IMR-90 (cell line): ENCODE measurements around the gene S100A2. TPM values are rescaled to one million over a fixed set of nuclear protein-coding genes. Genes with fewer than 3 reads are reported as not detected.

Source experiments
- ATAC-seq: fragments of 200-7000 bp; cut with Tn5 transposase; 2 replicates; pipeline ENCODE4 v1.9.1; 2020; ENCODE audit warnings: low read depth, mild to moderate bottlenecking, moderate library complexity
- BruUV-seq: library from RNA; stranded (reverse); fragments of 400-500 nt; replicated peaks from 2 replicates; lab custom pipeline; 2021; lab: Mats Ljungman, UMichigan
- CTCF ChIA-PET: fragments of 300-600 bp; formaldehyde crosslinking; extraction: SDS; loops from one replicate; lab custom pipeline; 2021; ENCODE audit warnings: antibody characterized with exemption; lab: Yijun Ruan, JAX
- POLR2A ChIA-PET: fragments of 300-600 bp; sonication (Branson Sonifier 250); formaldehyde crosslinking; loops from one replicate; lab custom pipeline; 2022; ENCODE audit warnings: antibody characterized with exemption; ENCODE audit not compliant: unreplicated experiment; lab: Charles Lee
- DNase-seq: peaks from one replicate; pipeline ENCODE4 v3.0.0; 2013
- H2AFZ ChIP-seq: replicated peaks from 2 replicates; pipeline ENCODE3; 2013; ENCODE audit warnings: low read length, mild to moderate bottlenecking; ENCODE audit not compliant: poor library complexity
- H2AK5ac ChIP-seq: 2 replicates; pipeline ENCODE4 v1.6.1; 2013; ENCODE audit warnings: low read depth, low read length, inconsistent platforms
- H2AK9ac ChIP-seq: replicated peaks from 2 replicates; pipeline ENCODE3; 2013; ENCODE audit warnings: mild to moderate bottlenecking, low read depth, low read length, moderate library complexity; ENCODE audit not compliant: poor library complexity
- H2BK120ac ChIP-seq: 2 replicates; pipeline ENCODE4 v1.6.1; 2013; ENCODE audit warnings: low read depth, low read length, inconsistent platforms
- H2BK15ac ChIP-seq: 3 replicates; pipeline ENCODE4 v1.6.1; 2013; ENCODE audit warnings: low read depth, low read length, inconsistent platforms
- H2BK20ac ChIP-seq: 2 replicates; pipeline ENCODE4 v1.6.1; 2013; ENCODE audit warnings: low read depth, mild to moderate bottlenecking, inconsistent platforms, low read length, moderate library complexity
- H2BK5ac ChIP-seq: 2 replicates; pipeline ENCODE4 v1.6.1; 2013; ENCODE audit warnings: mild to moderate bottlenecking, low read depth, low read length, inconsistent platforms; ENCODE audit not compliant: poor library complexity, severe bottlenecking
- H3K14ac ChIP-seq: replicated peaks from 2 replicates; pipeline ENCODE4 v1.6.1; 2013; ENCODE audit warnings: low read depth, low read length, inconsistent platforms
- H3K18ac ChIP-seq: 2 replicates; pipeline ENCODE4 v1.6.1; 2013; ENCODE audit warnings: low read depth, low read length, control low read depth
- H3K23ac ChIP-seq: 2 replicates; pipeline ENCODE4 v1.6.1; 2013; ENCODE audit warnings: low read depth, low read length, inconsistent platforms
- H3K27ac ChIP-seq: 2 replicates; pipeline ENCODE4 v1.5.1; 2013; ENCODE audit warnings: mild to moderate bottlenecking, control low read depth, low read length; ENCODE audit not compliant: insufficient read depth
- H3K27me3 ChIP-seq: 2 replicates; pipeline ENCODE4 v1.6.1; 2013; ENCODE audit warnings: low read length; ENCODE audit not compliant: control insufficient read depth, insufficient read depth
- H3K36me3 ChIP-seq: 2 replicates; pipeline ENCODE4 v1.6.1; 2013; ENCODE audit warnings: low read length, mixed read lengths; ENCODE audit not compliant: control insufficient read depth, insufficient read depth
- H3K4ac ChIP-seq: 2 replicates; pipeline ENCODE4 v1.6.1; 2013; ENCODE audit warnings: low read depth, low read length, inconsistent platforms
- H3K4me1 ChIP-seq: 2 replicates; pipeline ENCODE4 v1.6.1; 2013; ENCODE audit warnings: low read length, mixed read lengths; ENCODE audit not compliant: control insufficient read depth, insufficient read depth
- H3K4me2 ChIP-seq: 2 replicates; pipeline ENCODE4 v1.6.1; 2013; ENCODE audit warnings: low read depth, mild to moderate bottlenecking, control low read depth, low read length, moderate library complexity
- H3K4me3 ChIP-seq: 2 replicates; pipeline ENCODE4 v1.5.1; 2013; ENCODE audit warnings: low read depth, mild to moderate bottlenecking, control low read depth, low read length, moderate library complexity; ENCODE audit not compliant: insufficient read depth
- H3K56ac ChIP-seq: 2 replicates; pipeline ENCODE4 v1.6.1; 2013; ENCODE audit warnings: low read length, inconsistent platforms; ENCODE audit not compliant: insufficient read depth; ENCODE audit errors: extremely low read depth
- H3K79me1 ChIP-seq, 2 experiments: 2 replicates each; pipeline ENCODE4 v1.6.1; 2013; ENCODE audit warnings: low read length in 2 of 2, inconsistent platforms in 1 of 2, low read depth in 1 of 2
- H3K9ac ChIP-seq: 2 replicates; pipeline ENCODE4 v1.6.1; 2013; ENCODE audit warnings: low read depth, low read length, control low read depth
- H3K9me1 ChIP-seq: 2 replicates; pipeline ENCODE4 v1.6.1; 2013; ENCODE audit warnings: low read length, inconsistent platforms; ENCODE audit not compliant: insufficient read depth
- H3K9me3 ChIP-seq: 2 replicates; pipeline ENCODE4 v1.6.1; 2013; ENCODE audit warnings: low read length; ENCODE audit not compliant: control insufficient read depth, insufficient read depth
- H4K20me1 ChIP-seq: 2 replicates; pipeline ENCODE4 v1.6.1; 2013; ENCODE audit warnings: low read length, inconsistent platforms; ENCODE audit not compliant: insufficient read depth
- H4K5ac ChIP-seq: 2 replicates; pipeline ENCODE4 v1.6.1; 2013; ENCODE audit warnings: mild to moderate bottlenecking, low read depth, low read length, control low read depth
- H4K8ac ChIP-seq, 2 experiments: 2 replicates each; pipeline ENCODE4 v1.6.1; 2013; ENCODE audit warnings: low read depth in 2 of 2, low read length in 2 of 2, control low read depth in 1 of 2, inconsistent platforms in 1 of 2
- H4K91ac ChIP-seq: 2 replicates; pipeline ENCODE4 v1.6.1; 2013; ENCODE audit warnings: low read depth, low read length, inconsistent platforms; ENCODE audit not compliant: insufficient read depth
- CEBPB ChIP-seq: IDR thresholded peaks from 2 replicates; pipeline ENCODE4 v1.6.1; 2012; ENCODE audit warnings: low read depth, low read length, improper control_type of control experiment
- CHD1 ChIP-seq: IDR thresholded peaks from 2 replicates; pipeline ENCODE4 v1.6.1; 2012; ENCODE audit warnings: low read depth, low read length, improper control_type of control experiment
- FOS ChIP-seq: fragments of 150-350 bp; IDR thresholded peaks from 2 replicates; pipeline ENCODE4 v1.6.1; 2016; ENCODE audit warnings: low read depth, low read length
- MAFK ChIP-seq: IDR thresholded peaks from 2 replicates; pipeline ENCODE4 v1.6.1; 2012; ENCODE audit warnings: low read depth, low read length, improper control_type of control experiment
- MAZ ChIP-seq: IDR thresholded peaks from 2 replicates; pipeline ENCODE4 v1.6.1; 2012; ENCODE audit warnings: low read depth, mild to moderate bottlenecking, low read length, improper control_type of control experiment, moderate library complexity, borderline replicate concordance
- MXI1 ChIP-seq: IDR thresholded peaks from 2 replicates; pipeline ENCODE4 v1.6.1; 2012; ENCODE audit warnings: low read depth, mild to moderate bottlenecking, low read length, moderate library complexity, borderline replicate concordance
- POLR2A ChIP-seq: IDR thresholded peaks from 2 replicates; pipeline ENCODE4 v1.6.1; 2012; ENCODE audit warnings: mild to moderate bottlenecking, low read depth, low read length
- RAD21 ChIP-seq: IDR thresholded peaks from 2 replicates; pipeline ENCODE4 v1.6.1; 2012; ENCODE audit warnings: low read length, improper control_type of control experiment
- RCOR1 ChIP-seq: IDR thresholded peaks from 2 replicates; pipeline ENCODE4 v1.6.1; 2012; ENCODE audit warnings: mild to moderate bottlenecking, low read length, improper control_type of control experiment; ENCODE audit not compliant: insufficient replicate concordance
- RFX5 ChIP-seq: IDR thresholded peaks from 2 replicates; pipeline ENCODE4 v1.8.0; 2012; ENCODE audit warnings: low read depth, mild to moderate bottlenecking, low read length, moderate library complexity
- USF2 ChIP-seq: fragments of 150-350 bp; IDR thresholded peaks from 2 replicates; pipeline ENCODE4 v1.6.1; 2017; ENCODE audit warnings: mild to moderate bottlenecking, antibody characterized with exemption, low read length, low read depth
- WGBS, 2 experiments: methylation state at CpG; one replicate each; pipeline versions ENCODE4 v1.1.5 to v1.1.7; 2013; ENCODE audit warnings: missing lambda C conversion rate in 2 of 2; ENCODE audit not compliant: insufficient read length in 1 of 2; ENCODE audit errors: extremely low coverage in 2 of 2; 5-methylcytosine and 5-hydroxymethylcytosine counted together
- dilution Hi-C: fragments of 300-500 bp; cut with HindIII; formaldehyde crosslinking; loops from one replicate; pipeline ENCODE4 v1.14.3; 2018; ENCODE audit warnings: low sequenced_read_pairs; ENCODE audit not compliant: unreplicated experiment
- in situ Hi-C: fragments of 300-500 bp; cut with MboI; formaldehyde crosslinking; loops from 3 replicates; pipeline ENCODE4 v1.14.3; 2019; ENCODE audit warnings: low sequenced_read_pairs, inconsistent platforms, mixed read lengths
- intact Hi-C: fragments of 100-400 bp; cut with micrococcal nuclease; formaldehyde crosslinking; loops from 2 replicates; pipeline ENCODE4 v1.10.0; 2022
- polyA plus RNA-seq, 3 experiments: library from polyadenylated mRNA; depleted of rRNA; stranded (reverse); fragments of >200 nt; gene quantifications; 2 replicates each; pipeline ENCODE4 v1.2.3, GENCODE V29; 2012; ENCODE audit warnings: low replicate concordance in 1 of 3
- total RNA-seq: library from RNA; depleted of rRNA; stranded (reverse); fragments of >200 nt; gene quantifications from 2 replicates; pipeline ENCODE4 v1.2.3, GENCODE V29; 2012
- TF ChIP-seq, protein P1 (sequence below): fragments of 150-350 bp; IDR thresholded peaks from 2 replicates; pipeline ENCODE4 v1.6.1; 2016; ENCODE audit warnings: low read depth, mild to moderate bottlenecking, low read length, moderate library complexity, borderline replicate concordance
- TF ChIP-seq, protein P2 (sequence below): conservative IDR thresholded peaks from 2 replicates; pipeline ENCODE4 v1.5.1; 2012; ENCODE audit warnings: mild to moderate bottlenecking, low read depth, low read length, improper control_type of control experiment

Gene S100A2
- total and polyA plus RNA-seq, 2 of the 4 experiments (the other 2 are of a cell fraction): 3.6 to 7.9 TPM

DNA sequence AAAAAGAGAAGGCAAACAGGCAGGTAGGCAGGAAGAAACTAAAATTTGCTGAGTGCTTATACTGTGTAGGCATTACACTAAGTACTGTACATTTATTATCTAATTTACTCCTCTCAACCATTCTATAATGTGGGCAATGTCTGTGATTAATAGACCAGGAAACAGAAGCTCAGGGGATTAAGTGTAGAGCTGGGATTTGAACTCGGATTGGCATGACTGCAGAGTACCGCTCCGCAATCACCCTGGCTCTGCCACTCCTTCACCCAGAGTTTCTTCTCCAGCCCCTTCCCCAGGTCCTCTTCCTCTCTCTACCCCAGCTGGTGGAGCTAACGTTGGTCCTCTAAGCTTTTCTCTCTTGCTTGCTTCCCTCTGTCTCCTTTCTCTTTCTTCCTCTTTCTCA, 11.5 kb upstream of the S100A2 start:
- H3K4me3 ChIP-seq: no peak overlapping the region
- H3K79me1 ChIP-seq: no peaks in the 10 kb centered on the region
- no peaks in the 10 kb centered on the region for H3K27me3 ChIP-seq
- H2AK9ac ChIP-seq: no peak overlapping the region
- ATAC-seq (no peak), DNase-seq (no peak)
- no peak overlapping the region for H4K5ac ChIP-seq
- intact Hi-C loops: no loop called here
- 0 out of 2 replicates have a peak overlapping the region, but pooled peaks have one; percentile 27 for H3K4ac ChIP-seq
- H3K9me3 ChIP-seq: no peaks in the 10 kb centered on the region
- H3K9me1 ChIP-seq: peaks cover 8% of the 10 kb centered on the region
- BruUV-seq: no TSS peak
- H3K27ac ChIP-seq: no peak overlapping the region
- POLR2A ChIA-PET: interaction anchor here (0.9 to 1.5 kb wide), 3 partner anchors 32 to 57 kb away, joined by 3 to 5 read pairs (median 5); partner anchors contain the start of gene CHTOP
- H3K18ac ChIP-seq: no peak overlapping the region
- in situ Hi-C loops: no loop called here
- H4K20me1 ChIP-seq: no peaks in the 10 kb centered on the region
- no peak overlapping the region for H3K9ac ChIP-seq
- no peak overlapping the region for H2BK5ac ChIP-seq
- H4K8ac ChIP-seq: no peak overlapping the region; a peak in 1 of 4 replicates
- CTCF ChIA-PET: interaction anchor here (0.8 kb wide), 1 partner anchor 12 kb away, joined by 3 read pairs; no protein-coding TSS in a partner anchor
- H3K56ac ChIP-seq: no peak overlapping the region
- peaks cover 15% of the 10 kb centered on the region for H3K4me1 ChIP-seq
- TF ChIP-seq USF2 (no peak), POLR2A (no peak), MXI1 (no peak), MAZ (no peak), RAD21 (no peak), RCOR1 (no peak), CEBPB (no peak), CHD1 (no peak), MAFK (no peak), RFX5 (no peak), FOS (no peak)
- TF ChIP-seq, protein P1, sequence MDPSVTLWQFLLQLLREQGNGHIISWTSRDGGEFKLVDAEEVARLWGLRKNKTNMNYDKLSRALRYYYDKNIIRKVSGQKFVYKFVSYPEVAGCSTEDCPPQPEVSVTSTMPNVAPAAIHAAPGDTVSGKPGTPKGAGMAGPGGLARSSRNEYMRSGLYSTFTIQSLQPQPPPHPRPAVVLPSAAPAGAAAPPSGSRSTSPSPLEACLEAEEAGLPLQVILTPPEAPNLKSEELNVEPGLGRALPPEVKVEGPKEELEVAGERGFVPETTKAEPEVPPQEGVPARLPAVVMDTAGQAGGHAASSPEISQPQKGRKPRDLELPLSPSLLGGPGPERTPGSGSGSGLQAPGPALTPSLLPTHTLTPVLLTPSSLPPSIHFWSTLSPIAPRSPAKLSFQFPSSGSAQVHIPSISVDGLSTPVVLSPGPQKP: no peak
- TF ChIP-seq, protein P2, sequence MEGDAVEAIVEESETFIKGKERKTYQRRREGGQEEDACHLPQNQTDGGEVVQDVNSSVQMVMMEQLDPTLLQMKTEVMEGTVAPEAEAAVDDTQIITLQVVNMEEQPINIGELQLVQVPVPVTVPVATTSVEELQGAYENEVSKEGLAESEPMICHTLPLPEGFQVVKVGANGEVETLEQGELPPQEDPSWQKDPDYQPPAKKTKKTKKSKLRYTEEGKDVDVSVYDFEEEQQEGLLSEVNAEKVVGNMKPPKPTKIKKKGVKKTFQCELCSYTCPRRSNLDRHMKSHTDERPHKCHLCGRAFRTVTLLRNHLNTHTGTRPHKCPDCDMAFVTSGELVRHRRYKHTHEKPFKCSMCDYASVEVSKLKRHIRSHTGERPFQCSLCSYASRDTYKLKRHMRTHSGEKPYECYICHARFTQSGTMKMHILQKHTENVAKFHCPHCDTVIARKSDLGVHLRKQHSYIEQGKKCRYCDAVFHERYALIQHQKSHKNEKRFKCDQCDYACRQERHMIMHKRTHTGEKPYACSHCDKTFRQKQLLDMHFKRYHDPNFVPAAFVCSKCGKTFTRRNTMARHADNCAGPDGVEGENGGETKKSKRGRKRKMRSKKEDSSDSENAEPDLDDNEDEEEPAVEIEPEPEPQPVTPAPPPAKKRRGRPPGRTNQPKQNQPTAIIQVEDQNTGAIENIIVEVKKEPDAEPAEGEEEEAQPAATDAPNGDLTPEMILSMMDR: no peak
- H3K14ac ChIP-seq: 0 out of 2 replicates have a peak overlapping the region, but pooled peaks have one; percentile 45
- no peak overlapping the region for H3K23ac ChIP-seq
- dilution Hi-C loops: no loop called here
- H2BK120ac ChIP-seq: peak overlapping the region; percentile 39; the same call in 1 of the 2 replicates
- no peaks in the 10 kb centered on the region for H3K36me3 ChIP-seq
- H3K4me2 ChIP-seq: no peak overlapping the region
- WGBS, 2 experiments: no CpG with 5 or more reads among the region's 4 CpGs
- H2BK15ac ChIP-seq: no peak overlapping the region
- H2BK20ac ChIP-seq: 0 out of 2 replicates have a peak overlapping the region, but pooled peaks have one; percentile 5
- H4K91ac ChIP-seq: no peak overlapping the region
- peak overlapping the region; percentile 63 for H2AFZ ChIP-seq
- peak overlapping the region; percentile 37; the same call in 1 of the 2 replicates for H2AK5ac ChIP-seq
